Endothelial cell of umbilical vein (primary cell): ENCODE measurements around the gene SNCA.

Source experiments
- CTCF ChIP-seq, 2 donors: IDR thresholded peaks; 1 replicate in 1 of 2; 2 replicates in 1 of 2; pipeline ENCODE4 v1.5.1; 2011; ENCODE audit warnings: low read length in 2 of 2, mild to moderate bottlenecking in 2 of 2, moderate library complexity in 2 of 2, control low read depth in 1 of 2, inconsistent platforms in 1 of 2, low read depth in 1 of 2; ENCODE audit not compliant: insufficient read depth in 1 of 2; ENCODE audit errors: extremely low read depth in 1 of 2
- EZH2 ChIP-seq: IDR thresholded peaks from 2 replicates; pipeline ENCODE4 v1.6.1; 2012; ENCODE audit warnings: borderline replicate concordance, low read depth, mild to moderate bottlenecking, moderate library complexity, low read length, inconsistent platforms; ENCODE audit not compliant: severe bottlenecking
- FOS ChIP-seq: IDR thresholded peaks from 2 replicates; pipeline ENCODE4 v1.6.1; 2011; ENCODE audit warnings: mild to moderate bottlenecking, low read length, moderate library complexity, borderline replicate concordance; ENCODE audit not compliant: insufficient read depth
- GATA2 ChIP-seq: IDR thresholded peaks from 2 replicates; pipeline ENCODE4 v1.7.0; 2011; ENCODE audit warnings: low read depth, mild to moderate bottlenecking, moderate library complexity, mixed read lengths, low read length; ENCODE audit not compliant: insufficient read length, insufficient read depth
- JUN ChIP-seq: IDR thresholded peaks from 2 replicates; pipeline ENCODE4 v1.6.1; 2011; ENCODE audit warnings: borderline replicate concordance, low read depth; ENCODE audit not compliant: insufficient read length, insufficient read depth
- MAX ChIP-seq: IDR thresholded peaks from 2 replicates; pipeline ENCODE4 v1.6.1; 2011; ENCODE audit not compliant: insufficient read depth, insufficient read length
- MYC ChIP-seq: IDR thresholded peaks from one replicate; pipeline ENCODE4 v1.6.1; 2011; ENCODE audit warnings: mild to moderate bottlenecking, low read depth, low read length
- POLR2A ChIP-seq: IDR thresholded peaks from 2 replicates; pipeline ENCODE4 v1.6.1; 2012; ENCODE audit warnings: low read depth, mild to moderate bottlenecking, control low read depth, low read length
- POLR2AphosphoS5 ChIP-seq: IDR thresholded peaks from 2 replicates; pipeline ENCODE4 v1.6.1; 2012; ENCODE audit warnings: low read depth, mild to moderate bottlenecking, control low read depth, low read length, moderate library complexity; ENCODE audit not compliant: insufficient read depth

GRCh38 chr4:89878611-89879010, 41.6 kb upstream of the SNCA start:
- TF ChIP-seq MAX = no peak
- no peak for TF ChIP-seq POLR2AphosphoS5
- no peak for TF ChIP-seq POLR2A
- no peak for TF ChIP-seq CTCF (IDR thresholded peaks at IDR 0.05; ENCODE audit: extremely low read depth in 1 of 2, insufficient read depth in 1 of 2, low read depth in 1 of 2, low read length in 2 of 2)
- no peak for TF ChIP-seq EZH2
- TF ChIP-seq JUN = no peak
- TF ChIP-seq GATA2 = no peak
- no peak for TF ChIP-seq MYC
- no peak for TF ChIP-seq FOS
